ENCODE data around the gene KLHL10. TPM values are rescaled to one million over a fixed set of nuclear protein-coding genes. Genes with fewer than 3 reads are reported as not detected.

The KLHL10 gene
- total and polyA plus RNA-seq, 2 of the 13 experiments (the other 11 are each of a cell fraction or from before 2014, with no cell fraction given) = 0.04 to 0.08 TPM

DNA sequence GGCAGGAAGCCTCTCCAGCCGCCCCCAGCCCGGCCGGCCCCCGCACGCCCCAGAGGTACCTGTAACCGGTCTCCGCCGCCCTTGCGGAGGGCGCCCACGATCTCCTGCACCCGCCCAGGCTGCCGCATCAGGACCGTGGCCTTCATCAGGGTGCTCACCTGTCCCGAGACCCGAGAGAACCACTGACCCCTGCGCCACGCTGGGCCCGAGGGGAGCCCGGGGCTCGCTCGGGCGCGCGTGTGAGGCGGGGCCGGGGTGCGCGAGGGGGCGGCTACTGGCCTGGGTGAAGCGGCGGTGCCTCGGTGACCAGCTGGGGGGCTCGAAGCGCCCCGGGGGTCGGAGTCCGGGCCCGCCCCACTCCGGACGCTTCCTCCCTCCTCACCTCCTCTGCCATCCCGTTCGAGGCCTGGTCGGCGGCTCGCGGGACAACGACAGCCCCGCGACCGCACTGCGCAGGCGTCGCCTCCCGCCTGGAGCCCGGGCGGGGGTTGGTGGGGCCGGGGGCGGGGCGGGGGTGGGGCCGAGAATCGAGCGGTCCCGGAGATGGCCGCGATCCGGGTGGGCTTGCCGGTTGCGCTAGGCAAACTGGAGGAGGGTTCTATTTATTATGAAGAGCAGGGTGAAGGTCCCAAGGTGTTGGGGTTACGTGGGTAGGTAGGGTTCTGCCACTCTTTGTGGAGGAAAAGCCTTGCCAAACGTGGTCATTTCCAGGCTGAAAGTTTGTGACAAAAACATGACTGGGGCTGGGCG lies 1.6 kb upstream of the KLHL10 start, which contains the start of gene NT5C3B (continued):
- TF ChIP-seq ZNF430 (CRISPR knock-in tag; IDR thresholded peaks at IDR 0.05) (no peak), ZNF496 (CRISPR knock-in tag; IDR thresholded peaks at IDR 0.05; ENCODE audit: insufficient replicate concordance) (no peak), ZNF780A (CRISPR knock-in tag; IDR thresholded peaks at IDR 0.05) (no peak; the same call in 1 of the 2 replicates), RELA (CRISPR knock-in tag; IDR thresholded peaks at IDR 0.05) (no peak), ATRX (CRISPR knock-in tag; IDR thresholded peaks at IDR 0.05; ENCODE audit: borderline replicate concordance) (no peak), TP53 (CRISPR knock-in tag; conservative IDR thresholded peaks at IDR 0.05) (no peak), SMYD3 (CRISPR knock-in tag; IDR thresholded peaks at IDR 0.05) (no peak), TBP (CRISPR knock-in tag; IDR thresholded peaks at IDR 0.05) (no peak), HOXA9 (CRISPR knock-in tag; IDR thresholded peaks at IDR 0.05; ENCODE audit: borderline replicate concordance) (no peak; the same call in 1 of the 2 replicates), BRCA1 (CRISPR knock-in tag; IDR thresholded peaks at IDR 0.05) (no peak), PRMT3 (CRISPR knock-in tag; IDR thresholded peaks at IDR 0.05; ENCODE audit: borderline replicate concordance, low read depth) (no peak), NR2F6 (IDR thresholded peaks at IDR 0.05) (no peak), NR2F6 (CRISPR knock-in tag; IDR thresholded peaks at IDR 0.05) (no peak), TAF1 (CRISPR knock-in tag; IDR thresholded peaks at IDR 0.05) (peak; percentile 77; the same call in 1 of the 2 replicates), HDAC1 (CRISPR knock-in tag; IDR thresholded peaks at IDR 0.05) (peak; percentile 79), SSRP1 (CRISPR knock-in tag; IDR thresholded peaks at IDR 0.05) (no peak), SKI (IDR thresholded peaks at IDR 0.05; ENCODE audit: partially characterized antibody) (no peak), ZSCAN29 (CRISPR knock-in tag; conservative IDR thresholded peaks at IDR 0.05) (no peak), ZNF160 (CRISPR knock-in tag; IDR thresholded peaks at IDR 0.05) (peak; percentile 55; the same call in 1 of the 2 replicates), ZBTB21 (CRISPR knock-in tag; IDR thresholded peaks at IDR 0.05) (no peak), ZNF329 (CRISPR knock-in tag; IDR thresholded peaks at IDR 0.05; ENCODE audit: low read depth) (no peak)
- TF ChIP-seq, protein P1, sequence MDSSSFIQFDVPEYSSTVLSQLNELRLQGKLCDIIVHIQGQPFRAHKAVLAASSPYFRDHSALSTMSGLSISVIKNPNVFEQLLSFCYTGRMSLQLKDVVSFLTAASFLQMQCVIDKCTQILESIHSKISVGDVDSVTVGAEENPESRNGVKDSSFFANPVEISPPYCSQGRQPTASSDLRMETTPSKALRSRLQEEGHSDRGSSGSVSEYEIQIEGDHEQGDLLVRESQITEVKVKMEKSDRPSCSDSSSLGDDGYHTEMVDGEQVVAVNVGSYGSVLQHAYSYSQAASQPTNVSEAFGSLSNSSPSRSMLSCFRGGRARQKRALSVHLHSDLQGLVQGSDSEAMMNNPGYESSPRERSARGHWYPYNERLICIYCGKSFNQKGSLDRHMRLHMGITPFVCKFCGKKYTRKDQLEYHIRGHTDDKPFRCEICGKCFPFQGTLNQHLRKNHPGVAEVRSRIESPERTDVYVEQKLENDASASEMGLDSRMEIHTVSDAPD (CRISPR knock-in tag; IDR thresholded peaks at IDR 0.05) = no peak; the same call in 1 of the 2 replicates
- TF ChIP-seq, protein P2, sequence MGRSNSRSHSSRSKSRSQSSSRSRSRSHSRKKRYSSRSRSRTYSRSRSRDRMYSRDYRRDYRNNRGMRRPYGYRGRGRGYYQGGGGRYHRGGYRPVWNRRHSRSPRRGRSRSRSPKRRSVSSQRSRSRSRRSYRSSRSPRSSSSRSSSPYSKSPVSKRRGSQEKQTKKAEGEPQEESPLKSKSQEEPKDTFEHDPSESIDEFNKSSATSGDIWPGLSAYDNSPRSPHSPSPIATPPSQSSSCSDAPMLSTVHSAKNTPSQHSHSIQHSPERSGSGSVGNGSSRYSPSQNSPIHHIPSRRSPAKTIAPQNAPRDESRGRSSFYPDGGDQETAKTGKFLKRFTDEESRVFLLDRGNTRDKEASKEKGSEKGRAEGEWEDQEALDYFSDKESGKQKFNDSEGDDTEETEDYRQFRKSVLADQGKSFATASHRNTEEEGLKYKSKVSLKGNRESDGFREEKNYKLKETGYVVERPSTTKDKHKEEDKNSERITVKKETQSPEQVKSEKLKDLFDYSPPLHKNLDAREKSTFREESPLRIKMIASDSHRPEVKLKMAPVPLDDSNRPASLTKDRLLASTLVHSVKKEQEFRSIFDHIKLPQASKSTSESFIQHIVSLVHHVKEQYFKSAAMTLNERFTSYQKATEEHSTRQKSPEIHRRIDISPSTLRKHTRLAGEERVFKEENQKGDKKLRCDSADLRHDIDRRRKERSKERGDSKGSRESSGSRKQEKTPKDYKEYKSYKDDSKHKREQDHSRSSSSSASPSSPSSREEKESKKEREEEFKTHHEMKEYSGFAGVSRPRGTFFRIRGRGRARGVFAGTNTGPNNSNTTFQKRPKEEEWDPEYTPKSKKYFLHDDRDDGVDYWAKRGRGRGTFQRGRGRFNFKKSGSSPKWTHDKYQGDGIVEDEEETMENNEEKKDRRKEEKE (IDR thresholded peaks at IDR 0.05) = no peak
- TF ChIP-seq, protein P3, sequence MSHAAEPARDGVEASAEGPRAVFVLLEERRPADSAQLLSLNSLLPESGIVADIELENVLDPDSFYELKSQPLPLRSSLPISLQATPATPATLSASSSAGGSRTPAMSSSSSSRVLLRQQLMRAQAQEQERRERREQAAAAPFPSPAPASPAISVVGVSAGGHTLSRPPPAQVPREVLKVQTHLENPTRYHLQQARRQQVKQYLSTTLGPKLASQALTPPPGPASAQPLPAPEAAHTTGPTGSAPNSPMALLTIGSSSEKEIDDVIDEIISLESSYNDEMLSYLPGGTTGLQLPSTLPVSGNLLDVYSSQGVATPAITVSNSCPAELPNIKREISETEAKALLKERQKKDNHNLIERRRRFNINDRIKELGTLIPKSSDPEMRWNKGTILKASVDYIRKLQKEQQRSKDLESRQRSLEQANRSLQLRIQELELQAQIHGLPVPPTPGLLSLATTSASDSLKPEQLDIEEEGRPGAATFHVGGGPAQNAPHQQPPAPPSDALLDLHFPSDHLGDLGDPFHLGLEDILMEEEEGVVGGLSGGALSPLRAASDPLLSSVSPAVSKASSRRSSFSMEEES (CRISPR knock-in tag; IDR thresholded peaks at IDR 0.05) = no peak; the same call in 1 of the 2 replicates
- TF ChIP-seq, protein P4, sequence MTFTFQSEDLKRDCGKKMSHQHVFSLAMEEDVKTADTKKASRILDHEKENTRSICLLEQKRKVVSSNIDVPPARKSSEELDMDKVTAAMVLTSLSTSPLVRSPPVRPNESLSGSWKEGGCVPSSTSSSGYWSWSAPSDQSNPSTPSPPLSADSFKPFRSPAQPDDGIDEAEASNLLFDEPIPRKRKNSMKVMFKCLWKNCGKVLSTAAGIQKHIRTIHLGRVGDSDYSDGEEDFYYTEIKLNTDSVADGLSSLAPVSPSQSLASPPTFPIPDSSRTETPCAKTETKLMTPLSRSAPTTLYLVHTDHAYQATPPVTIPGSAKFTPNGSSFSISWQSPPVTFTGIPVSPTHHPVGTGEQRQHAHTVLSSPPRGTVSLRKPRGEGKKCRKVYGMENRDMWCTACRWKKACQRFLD (CRISPR knock-in tag; IDR thresholded peaks at IDR 0.05; ENCODE audit: borderline replicate concordance) = no peak
